Epithelial cell of prostate (primary cell): Measurements from ENCODE around the gene FERMT1.
A peak's percentile ranks its signal among the peaks of the same experiment; 100 is the strongest.
"Not testable (repeated sequence)": the region's sequence is repeated elsewhere in the genome, so short reads cannot be mapped to it uniquely, and the experiment has no call there.

Experiments used
- DNase-seq: peaks from one replicate; pipeline ENCODE4 v3.0.0-alpha.2; 2011; ENCODE audit warnings: low read depth, low spot score
- H3K27ac ChIP-seq: fragments of 450-650 bp; 2 replicates; pipeline ENCODE4 v1.5.1; 2017; ENCODE audit warnings: mild to moderate bottlenecking

The FERMT1 gene

DNA sequence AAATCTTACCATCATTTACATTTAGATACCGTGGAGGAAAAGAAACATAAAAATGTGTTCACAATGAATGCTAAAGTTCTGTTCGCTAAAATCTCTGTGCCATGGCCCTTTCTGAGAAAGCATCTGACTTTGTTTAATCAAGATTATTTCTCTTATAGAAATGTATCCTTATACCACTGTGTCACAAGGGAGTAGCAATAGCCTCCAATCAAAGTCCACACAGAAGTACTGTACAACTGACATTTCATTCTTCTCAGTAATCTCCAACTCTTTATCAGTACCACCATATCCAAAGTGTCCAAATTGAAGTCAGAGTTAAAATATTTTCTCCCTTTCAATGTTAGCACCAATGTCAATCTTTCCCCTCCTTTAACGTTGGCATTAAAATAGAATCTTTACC, 6.1 kb downstream of the FERMT1 start:
- H3K27ac ChIP-seq, result peak overlapping the region; percentile 6
- no peak for DNase-seq

DNA sequence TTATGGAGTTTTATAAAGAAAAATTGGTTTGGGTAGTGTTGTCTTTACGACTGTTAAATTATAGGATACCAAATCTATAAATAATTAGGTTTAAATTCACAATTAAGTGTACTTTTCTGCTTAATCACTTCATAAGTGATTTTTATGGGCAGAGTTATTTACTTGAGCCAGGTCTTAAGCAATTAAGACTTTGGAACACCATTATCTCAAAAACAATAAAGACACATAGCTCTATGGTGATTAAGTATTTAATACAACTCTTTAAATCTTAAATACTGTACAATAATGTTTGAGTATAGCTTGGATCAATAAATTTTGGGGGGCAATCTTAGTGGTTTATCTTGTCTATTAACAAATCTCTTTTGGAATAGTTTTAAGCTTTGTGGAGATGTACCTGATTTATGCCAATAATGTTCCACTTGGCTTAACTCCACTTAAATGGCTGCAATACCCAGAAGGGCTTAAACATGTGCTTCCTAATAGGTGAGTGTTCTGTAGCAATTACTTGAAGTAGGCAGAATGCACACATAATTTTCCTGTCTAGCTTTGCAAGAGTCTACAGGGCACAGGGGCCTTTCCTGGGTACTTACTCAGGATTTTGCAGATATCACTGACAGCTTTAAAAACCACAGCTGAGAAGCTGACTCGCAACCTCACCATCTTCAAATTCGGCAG, 7.5 kb downstream of the FERMT1 start:
- peak overlapping the region; percentile 8 for H3K27ac ChIP-seq
- no peak for DNase-seq

DNA sequence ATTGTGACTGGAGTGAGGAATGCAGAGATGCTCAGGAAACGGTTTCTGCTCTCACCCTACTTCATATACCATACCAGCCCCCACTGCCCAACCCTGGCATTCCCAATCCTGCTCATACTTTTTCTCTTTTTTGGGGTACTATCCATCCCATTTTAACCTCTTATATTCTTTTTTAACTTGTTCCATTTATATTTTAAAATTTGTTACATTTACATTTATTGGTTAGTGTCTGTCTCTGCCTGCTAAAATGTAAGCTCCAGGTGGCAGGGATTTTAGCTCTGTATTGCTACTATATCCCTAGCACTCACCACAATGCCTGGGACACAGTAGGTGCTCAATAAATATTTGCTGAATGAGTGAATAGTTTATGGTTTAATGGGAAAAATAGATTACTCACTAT, 8.1 kb downstream of the FERMT1 start:
- DNase-seq, result no peak

DNA sequence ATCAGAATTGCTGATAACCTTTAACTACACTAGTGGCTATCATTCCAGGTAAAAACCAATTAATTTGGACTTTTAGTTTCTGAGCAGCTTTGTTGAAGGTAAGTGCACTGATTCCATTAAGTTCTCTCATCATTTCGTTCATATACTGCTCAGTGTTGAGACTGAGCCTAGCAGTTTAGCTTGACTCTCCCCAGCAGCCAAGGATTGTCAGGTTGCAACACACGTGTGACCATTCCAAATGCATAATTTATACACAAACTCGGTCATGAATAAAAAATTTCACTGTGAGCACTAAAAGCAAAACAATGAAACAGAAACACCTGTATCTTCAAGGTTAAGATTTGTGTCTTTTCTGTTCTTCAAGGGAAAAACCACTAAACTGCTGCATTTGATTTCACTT, 8.9 kb downstream of the FERMT1 start:
- no peak for DNase-seq
- H3K27ac ChIP-seq, result peak overlapping the region; percentile 8

More for the DNA sequence above, 8.1 kb downstream of the FERMT1 start:
- peak overlapping the region; percentile 8 for H3K27ac ChIP-seq

DNA sequence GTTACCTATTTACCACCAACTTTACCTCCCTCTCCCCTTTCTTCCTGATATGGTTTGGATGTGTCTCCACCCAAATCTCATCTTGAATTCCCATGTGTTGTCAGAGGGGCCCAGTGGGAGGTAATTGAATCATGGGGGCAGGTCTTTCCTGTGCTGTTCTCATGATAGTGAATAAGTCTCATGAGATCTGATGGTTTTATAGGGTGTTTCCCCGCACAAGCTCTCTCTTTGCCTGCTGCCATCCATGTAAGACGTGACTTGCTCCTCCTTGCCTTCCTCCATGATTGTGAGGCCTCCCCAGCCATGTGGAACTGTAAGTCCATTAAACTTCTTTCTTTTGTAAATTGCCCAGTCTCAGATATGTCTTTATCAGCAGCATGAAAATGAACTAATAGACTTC, 9.9 kb downstream of the FERMT1 start:
- not testable (repeated sequence) for DNase-seq
- H3K27ac ChIP-seq, result peak overlapping the region; percentile 8

DNA sequence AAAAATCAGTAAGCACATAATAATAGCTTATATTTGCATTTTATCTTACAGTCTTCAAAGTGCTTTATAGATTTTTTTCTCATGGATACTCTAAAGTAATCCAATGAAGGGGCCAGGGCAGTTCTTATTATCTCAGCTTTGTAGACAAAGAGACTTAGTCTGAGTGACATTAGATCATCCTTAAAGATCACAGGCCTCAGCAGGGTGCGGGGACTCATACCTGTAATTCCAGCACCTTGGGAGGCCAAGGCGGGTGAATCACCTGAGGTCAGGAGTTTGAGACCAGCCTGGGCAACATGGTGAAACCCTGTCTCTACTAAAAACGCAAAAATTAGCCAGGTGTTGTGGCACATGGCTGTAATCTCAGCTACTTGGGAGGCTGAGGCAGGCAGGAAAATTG, 14.5 kb downstream of the FERMT1 start:
- peak overlapping the region; percentile 21 for H3K27ac ChIP-seq
- no peak for DNase-seq

DNA sequence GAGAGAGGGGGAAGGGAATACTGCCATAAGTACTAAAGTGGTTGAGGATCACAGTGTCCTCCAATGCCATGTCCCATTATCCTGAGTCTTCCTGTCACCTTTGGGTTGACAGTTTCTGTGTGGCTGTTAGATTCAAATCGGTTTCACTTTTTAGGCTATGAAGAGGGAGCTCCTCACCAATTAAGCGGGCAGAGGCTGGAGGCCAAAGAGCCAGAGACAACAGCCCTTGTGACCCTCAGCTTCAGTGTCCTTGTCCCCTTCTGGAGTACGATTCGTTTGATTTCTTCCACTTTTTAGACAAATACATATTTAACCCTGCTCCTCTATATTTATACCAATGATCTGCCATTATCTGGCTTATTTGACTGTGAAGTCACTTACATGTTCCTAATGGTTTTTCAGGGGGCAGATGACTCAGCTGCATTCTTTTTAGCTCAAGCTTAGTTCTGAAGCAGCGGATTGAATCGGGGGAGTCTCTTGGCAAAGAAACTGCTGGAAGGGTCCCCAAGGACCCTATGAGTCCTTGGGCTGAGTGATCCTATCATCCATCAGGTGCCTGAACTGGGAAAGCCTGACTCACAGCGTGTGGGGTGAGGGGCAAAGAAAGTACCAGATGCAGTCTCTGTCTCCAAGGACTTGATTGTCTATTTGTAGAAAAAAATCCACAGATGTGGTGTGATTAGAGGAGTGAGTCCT, 18.2 kb downstream of the FERMT1 start:
- no peak for DNase-seq

DNA sequence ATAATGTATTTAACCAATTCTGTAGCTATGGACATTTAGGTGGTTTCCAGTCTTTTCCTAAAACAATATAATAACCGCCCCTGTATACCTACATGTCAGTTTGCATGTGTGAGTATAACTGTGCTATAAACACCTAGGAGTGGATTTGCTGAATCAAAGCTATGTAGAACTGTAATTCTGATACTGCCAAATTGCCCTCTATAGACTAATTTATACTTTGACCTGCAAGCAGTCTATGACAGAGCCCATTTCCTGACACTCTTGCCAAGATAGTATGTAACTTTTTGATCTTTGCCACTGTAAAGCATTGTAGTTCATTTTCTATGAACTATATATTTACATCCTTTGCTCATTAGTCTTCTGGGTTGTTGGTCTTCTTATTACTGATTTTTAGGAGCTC, 19.5 kb downstream of the FERMT1 start:
- DNase-seq, result no peak
- peak overlapping the region; percentile 71 for H3K27ac ChIP-seq

More for the DNA sequence above, 18.2 kb downstream of the FERMT1 start:
- peak overlapping the region; percentile 71 for H3K27ac ChIP-seq

DNA sequence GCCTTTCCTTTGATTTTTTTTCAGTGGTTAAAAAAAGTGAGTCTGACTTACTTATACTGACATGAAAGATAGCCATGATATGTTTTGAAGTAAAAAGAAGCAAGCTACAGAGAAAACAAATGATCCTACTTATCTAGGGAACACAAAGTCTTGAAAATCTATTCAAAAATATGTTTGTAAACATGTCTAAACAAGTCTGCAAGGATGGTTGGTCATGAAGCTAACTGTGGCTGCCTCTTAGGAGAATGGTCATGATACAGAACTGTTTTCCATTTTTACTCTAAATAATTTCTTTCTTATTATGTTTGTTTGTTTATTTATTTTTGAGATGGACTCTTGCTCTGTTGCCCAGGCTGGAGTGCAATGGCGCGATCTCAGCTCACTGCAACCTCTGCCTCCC, 21.5 kb downstream of the FERMT1 start:
- DNase-seq, result no peak
- peak overlapping the region; percentile 71 for H3K27ac ChIP-seq

DNA sequence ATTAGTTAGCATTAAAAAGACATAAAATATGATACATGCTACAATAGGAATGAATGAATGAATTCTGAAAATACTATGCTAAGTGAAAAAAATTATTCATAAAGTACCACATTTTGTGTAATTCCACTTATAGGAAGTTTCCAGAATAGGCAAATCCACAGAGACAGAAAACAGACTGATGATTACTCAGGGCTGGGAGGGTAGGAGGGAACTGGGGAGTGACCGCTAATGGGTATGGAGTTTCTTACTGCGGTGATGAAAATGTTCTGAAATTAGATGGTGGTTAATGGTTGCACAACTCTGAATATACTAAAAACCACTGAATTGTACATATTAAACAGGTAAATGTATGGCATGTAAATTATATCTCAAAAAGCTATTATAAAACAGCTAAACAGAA, 22.6 kb downstream of the FERMT1 start:
- no peak for DNase-seq
- peak overlapping the region; percentile 71 for H3K27ac ChIP-seq

DNA sequence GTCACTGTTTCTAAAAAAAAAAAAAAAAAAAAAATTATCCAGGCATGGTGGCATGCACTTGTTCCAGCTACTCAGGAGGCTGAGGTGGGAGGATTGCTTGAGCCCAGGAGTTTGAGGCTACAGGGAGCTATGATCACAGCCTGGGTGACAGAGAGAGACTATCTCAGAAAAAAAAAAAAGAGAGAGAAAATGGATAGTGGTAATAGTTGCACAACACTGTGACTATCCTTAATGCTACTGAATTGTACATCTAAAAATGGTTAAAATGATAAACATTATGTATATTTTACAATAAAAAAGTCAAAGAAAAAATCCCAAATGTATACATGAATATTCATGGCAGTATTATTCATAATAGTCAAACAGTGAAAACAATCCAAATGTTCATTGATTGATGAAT, 23.0 kb downstream of the FERMT1 start:
- DNase-seq, result no peak
- peak overlapping the region; percentile 71 for H3K27ac ChIP-seq

DNA sequence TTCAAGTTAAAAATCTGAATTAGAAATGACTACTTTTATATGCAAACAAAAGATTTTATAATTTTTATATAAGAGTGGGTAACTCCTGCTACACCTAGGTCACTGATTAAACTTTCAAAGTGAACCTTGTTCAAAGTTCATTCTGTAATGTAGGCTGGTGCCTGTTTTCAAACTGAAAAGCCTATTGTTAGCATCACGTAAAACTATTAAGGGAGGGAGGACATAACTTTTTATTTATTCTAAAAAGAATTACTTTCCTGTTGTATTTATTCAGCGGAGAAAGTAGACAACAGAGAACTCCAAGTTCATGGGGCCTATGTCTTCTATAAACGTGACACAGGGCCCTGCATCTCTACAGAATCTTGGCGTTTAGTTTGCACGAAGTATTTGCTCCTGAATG, 27.4 kb downstream of the FERMT1 start:
- DNase-seq, result no peak
- no peak overlapping the region for H3K27ac ChIP-seq

DNA sequence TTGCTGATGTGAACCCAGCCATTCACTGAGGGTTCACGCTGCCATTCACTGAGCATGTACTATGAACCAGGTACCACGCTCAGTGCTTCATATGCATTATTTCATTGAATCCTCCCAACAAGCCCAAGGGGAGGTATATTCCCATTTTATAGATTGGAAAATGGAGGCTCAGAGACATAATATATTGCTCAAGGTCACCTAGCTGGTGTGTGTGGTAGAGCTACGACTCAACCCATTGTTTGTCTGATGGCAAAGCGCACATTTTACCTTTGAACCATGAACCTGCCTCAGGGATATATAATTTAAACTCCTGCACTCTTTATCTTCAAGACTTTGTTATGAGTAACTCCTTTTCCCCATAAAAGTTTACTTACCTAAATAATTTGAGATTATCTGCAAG, 28.3 kb downstream of the FERMT1 start:
- no peak overlapping the region for H3K27ac ChIP-seq
- no peak for DNase-seq

DNA sequence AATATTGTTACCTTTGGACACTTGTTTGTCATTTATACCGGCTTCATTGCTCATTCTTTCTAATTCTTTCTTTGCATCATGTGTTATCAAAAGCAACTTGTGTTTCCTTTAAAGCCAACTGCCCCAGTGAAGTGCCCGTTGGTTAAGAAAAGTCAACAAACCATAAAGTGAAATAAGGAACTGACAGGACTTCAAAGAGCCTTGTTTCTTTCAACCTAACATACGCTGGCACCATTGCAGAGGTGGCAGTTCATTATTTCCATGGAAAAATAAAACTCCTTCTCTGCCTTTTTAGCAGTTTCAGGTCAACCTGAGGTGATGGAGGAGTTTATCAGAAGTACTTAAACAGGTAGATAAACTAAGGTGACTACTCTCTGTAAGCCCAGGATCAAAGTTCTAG, 28.8 kb downstream of the FERMT1 start:
- DNase-seq, result no peak
- peak overlapping the region; percentile 40 for H3K27ac ChIP-seq

DNA sequence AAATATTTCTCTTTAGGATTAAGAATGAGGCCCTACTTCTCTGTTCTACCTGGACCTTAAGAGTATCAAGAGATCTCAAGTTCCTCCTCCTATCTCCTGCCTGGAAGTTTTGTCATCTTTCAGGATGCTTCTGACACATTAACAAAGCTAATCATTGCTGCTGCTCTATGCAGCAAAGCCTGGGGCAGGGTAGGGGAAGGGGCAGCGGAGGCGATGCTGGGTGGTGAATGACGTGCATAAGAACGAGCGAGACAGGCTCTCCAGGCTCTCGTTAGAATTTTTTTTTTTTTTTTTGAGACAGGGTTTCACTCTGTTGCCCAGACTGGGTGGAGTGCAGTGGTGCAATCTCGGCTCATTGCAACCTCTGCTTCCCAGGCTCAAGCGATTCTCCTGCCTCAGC, 31.2 kb downstream of the FERMT1 start:
- DNase-seq, result no peak
- H3K27ac ChIP-seq, result peak overlapping the region; percentile 40

DNA sequence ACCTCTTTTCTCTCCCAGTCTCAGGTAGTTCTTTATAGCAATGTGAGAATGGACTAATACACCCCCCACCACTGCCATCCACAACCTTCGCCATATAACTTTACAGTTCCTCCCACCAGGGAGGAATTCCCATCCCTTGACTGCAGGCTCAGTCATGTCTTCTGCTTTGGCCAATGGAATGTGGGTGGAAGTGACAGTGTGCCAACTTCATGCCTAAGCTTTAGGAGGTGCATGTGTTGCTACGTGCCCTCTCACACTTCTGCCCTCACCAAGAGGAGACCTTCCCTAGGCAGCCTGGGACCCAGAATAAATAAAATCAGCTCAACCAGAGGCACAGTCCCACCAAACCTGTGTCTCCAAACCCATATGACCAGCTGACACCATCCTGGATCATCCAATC, 36.0 kb downstream of the FERMT1 start:
- peak; percentile 54 for DNase-seq
- H3K27ac ChIP-seq, result peak overlapping the region; percentile 59

DNA sequence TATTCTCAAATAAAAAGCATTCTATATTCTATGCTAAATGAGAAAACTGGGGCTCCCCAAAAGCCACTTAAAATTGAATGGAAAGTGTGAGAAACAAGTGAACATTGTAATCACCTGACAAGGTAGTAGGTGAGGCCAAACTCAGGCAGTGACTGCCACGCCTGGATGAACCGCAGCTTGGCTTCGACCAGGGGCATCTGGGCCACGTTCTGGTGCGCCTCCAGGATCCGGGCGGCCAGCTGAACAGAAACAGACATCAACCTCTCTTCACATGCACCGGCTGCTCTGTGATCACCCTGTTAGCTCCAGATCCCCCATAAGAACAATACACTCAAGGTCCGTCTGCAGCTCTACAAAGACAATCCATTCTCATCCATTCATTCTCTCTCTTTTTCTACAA, 38.9 kb downstream of the FERMT1 start:
- DNase-seq, result no peak
- H3K27ac ChIP-seq, result no peak overlapping the region

DNA sequence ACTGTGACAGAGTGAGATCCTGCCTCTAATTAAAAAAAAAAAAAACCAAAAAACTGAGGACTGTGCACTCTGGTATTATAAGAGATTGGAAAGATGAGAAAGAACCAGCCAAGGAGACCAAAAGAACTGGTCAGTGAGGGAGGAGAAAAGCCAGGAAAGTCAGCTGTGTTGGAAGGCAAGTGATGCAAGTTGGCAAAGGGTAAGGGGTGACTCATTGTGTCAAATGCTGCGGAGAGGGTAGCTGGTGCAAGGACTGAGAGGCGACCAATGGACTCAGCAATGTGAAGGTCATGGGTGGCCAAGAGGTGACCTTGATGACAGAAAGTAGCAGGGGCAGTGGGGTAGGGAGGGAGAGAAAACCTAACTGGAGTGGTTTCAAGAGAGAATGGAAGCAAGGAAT, 41.6 kb downstream of the FERMT1 start:
- no peak for DNase-seq
- peak overlapping the region; percentile 35 for H3K27ac ChIP-seq

DNA sequence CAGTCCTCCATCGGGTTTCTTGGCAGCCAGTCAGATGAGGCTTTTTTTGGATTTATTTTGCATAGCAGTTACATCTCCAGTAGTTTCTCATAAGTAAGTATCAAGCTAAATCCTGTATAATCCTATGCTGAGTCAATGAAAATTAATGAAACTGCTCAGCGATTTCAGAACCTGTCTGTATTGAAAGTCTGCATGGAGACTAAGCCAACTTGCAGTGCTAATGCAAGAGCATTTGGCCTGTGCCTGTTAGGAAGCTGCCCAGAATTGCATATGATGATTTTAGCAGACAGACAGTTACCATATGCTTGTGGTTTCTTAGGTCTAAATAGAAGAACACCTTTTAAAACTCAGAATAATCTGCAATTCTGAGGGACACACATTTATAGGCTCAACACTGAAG, 43.8 kb downstream of the FERMT1 start:
- no peak overlapping the region for H3K27ac ChIP-seq
- DNase-seq, result no peak

DNA sequence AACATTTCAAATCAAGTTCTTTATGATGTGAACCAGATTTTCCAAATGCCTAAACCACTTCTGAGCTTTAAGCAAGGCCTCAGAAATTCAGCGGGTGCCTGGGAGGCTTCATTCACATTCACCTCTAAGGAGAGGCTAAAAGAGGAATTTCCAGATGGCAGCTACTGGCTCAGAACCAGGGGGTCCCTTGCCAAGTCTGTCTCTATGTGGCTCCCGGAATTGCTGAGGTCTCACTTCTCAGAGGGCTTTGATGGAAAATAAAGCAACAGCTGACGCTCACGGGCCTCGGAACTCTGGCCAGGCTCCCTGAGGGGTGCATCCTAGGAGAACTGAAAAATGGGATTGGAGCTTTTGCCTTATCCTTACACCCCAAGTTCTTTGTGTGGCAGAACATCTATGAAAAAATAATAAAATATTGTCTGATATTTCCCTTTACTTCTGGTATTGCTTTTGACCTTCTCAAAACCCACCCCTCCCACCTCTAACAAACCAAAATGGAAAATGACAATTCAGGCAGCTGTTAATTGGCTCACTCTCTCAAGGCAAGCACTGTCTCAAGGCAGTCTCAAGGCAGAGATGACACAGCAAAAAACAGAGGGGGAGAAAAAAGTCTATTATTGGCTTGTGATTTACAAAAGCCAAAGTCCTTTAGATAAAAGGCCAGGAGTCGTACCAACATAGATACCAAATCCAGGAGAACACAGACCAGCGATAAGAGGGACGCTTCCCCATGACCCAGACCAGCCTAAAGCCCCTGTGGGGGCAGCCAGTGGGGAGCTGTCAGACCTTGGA, 47.2 kb downstream of the FERMT1 start:
- peak overlapping the region; percentile 7 for H3K27ac ChIP-seq
- DNase-seq, result no peak

DNA sequence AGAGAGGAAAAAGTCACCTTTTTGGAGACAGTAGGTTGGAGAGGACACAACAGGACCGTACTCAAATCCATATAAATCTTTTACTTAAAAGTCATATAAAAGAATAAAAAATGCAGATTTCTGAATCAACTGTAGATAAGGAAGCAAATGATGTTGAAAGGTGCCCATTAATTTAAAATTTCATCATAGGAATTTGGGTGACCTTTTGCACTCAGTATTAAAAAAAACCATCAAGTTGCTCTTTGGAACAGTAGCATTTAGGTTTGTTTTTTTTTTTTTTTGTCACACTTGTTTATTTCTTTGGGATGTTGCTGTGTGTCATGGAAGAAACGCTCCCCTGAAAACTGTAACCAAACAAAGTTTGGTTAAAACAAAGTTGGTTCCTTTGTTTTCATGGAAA, 48.0 kb downstream of the FERMT1 start:
- no peak overlapping the region for H3K27ac ChIP-seq
- no peak for DNase-seq
